Immature natural killer cell (primary cell): Measurements from ENCODE around the gene POU4F1. TPM values are rescaled to one million over a fixed set of nuclear protein-coding genes. Genes with fewer than 3 reads are reported as not detected.

Experiments
- DNase-seq, 3 donors: peaks; one replicate each; pipeline ENCODE4 v3.0.0; 2022; ENCODE audit warnings: mixed read lengths in 1 of 3
- H3K27ac Mint-ChIP-seq, 6 donors: one replicate each; pipeline ENCODE4 v1.8.0; 2020; ENCODE audit warnings: mixed read lengths in 6 of 6, mild to moderate bottlenecking in 5 of 6, inconsistent platforms in 4 of 6, moderate library complexity in 3 of 6
- H3K27me3 Mint-ChIP-seq, 3 donors: one replicate each; pipeline ENCODE4 v1.8.0; 2020 to 2021; ENCODE audit warnings: low read depth in 3 of 3, mild to moderate bottlenecking in 3 of 3, mixed read lengths in 3 of 3, moderate library complexity in 3 of 3, inconsistent platforms in 1 of 3
- H3K36me3 Mint-ChIP-seq, 3 donors: one replicate each; pipeline ENCODE4 v1.8.0; 2020; ENCODE audit warnings: mixed read lengths in 3 of 3, inconsistent platforms in 2 of 3, mild to moderate bottlenecking in 2 of 3
- H3K4me1 Mint-ChIP-seq, 2 donors: one replicate each; pipeline ENCODE4 v1.8.0; 2020; ENCODE audit warnings: inconsistent platforms in 2 of 2, mild to moderate bottlenecking in 2 of 2, mixed read lengths in 2 of 2, moderate library complexity in 1 of 2
- H3K4me3 Mint-ChIP-seq, 5 donors: one replicate each; pipeline ENCODE4 v1.8.0; 2020; ENCODE audit warnings: mild to moderate bottlenecking in 5 of 5, mixed read lengths in 5 of 5, inconsistent platforms in 3 of 5, moderate library complexity in 3 of 5
- H3K9me3 Mint-ChIP-seq, 6 donors: one replicate each; pipeline ENCODE4 v1.8.0; 2020; ENCODE audit warnings: mild to moderate bottlenecking in 6 of 6, mixed read lengths in 6 of 6, inconsistent platforms in 4 of 6, moderate library complexity in 3 of 6
- polyA plus RNA-seq, 3 donors: library from polyadenylated mRNA; unstranded; fragments of 300-500 nt; fragmentation: Illumina TruSeq; gene quantifications; one replicate each; pipeline ENCODE4 v1.2.3, GENCODE V29; 2021

The POU4F1 gene
- polyA plus RNA-seq, 3 donors from 2014 or later = not detected

- peaks cover 0 to 22% (median 11%) of the 10 kb centered on the region in 6 donors for H3K9me3 Mint-ChIP-seq
These were observed 9.5 kb downstream of the POU4F1 start for GRCh38 chr13:78593652-78594455.

GRCh38 chr13:78593129-78593528 lies 10.2 kb downstream of the POU4F1 start:
- H3K4me1 Mint-ChIP-seq = no peaks in the 10 kb centered on the region
- H3K36me3 Mint-ChIP-seq = no peaks in the 10 kb centered on the region
- H3K4me3 Mint-ChIP-seq = no peak overlapping the region
- no peak for DNase-seq
- H3K27ac Mint-ChIP-seq = no peak overlapping the region
- peaks cover 0 to 28% (median 12%) of the 10 kb centered on the region in 6 donors for H3K9me3 Mint-ChIP-seq
- peaks cover 32 to 48% (median 43%) of the 10 kb centered on the region in 3 donors for H3K27me3 Mint-ChIP-seq

More at GRCh38 chr13:78593652-78594455, 9.5 kb downstream of the POU4F1 start:
- DNase-seq = no peak
- H3K4me1 Mint-ChIP-seq = no peaks in the 10 kb centered on the region
- no peak overlapping the region for H3K4me3 Mint-ChIP-seq
- H3K27me3 Mint-ChIP-seq = peaks cover 33 to 51% (median 42%) of the 10 kb centered on the region in 3 donors
- no peaks in the 10 kb centered on the region for H3K36me3 Mint-ChIP-seq
- no peak overlapping the region for H3K27ac Mint-ChIP-seq

GRCh38 chr13:78592584-78592983 lies 10.8 kb downstream of the POU4F1 start:
- Mint-ChIP-seq H3K9me3 (peaks cover 1 to 33% (median 13%) of the 10 kb centered on the region in 6 donors), H3K36me3 (peaks cover 0 to 5% (median 0%) of the 10 kb centered on the region in 3 donors), H3K4me3 (no peak overlapping the region), H3K4me1 (no peaks in the 10 kb centered on the region), H3K27me3 (peaks cover 32 to 47% (median 40%) of the 10 kb centered on the region in 3 donors), H3K27ac (no peak overlapping the region)
- DNase-seq = no peak

- DNase-seq = no peak
- no peak overlapping the region for H3K27ac Mint-ChIP-seq
- no peak overlapping the region for H3K4me3 Mint-ChIP-seq
These were observed 14.1 kb downstream of the POU4F1 start for GRCh38 chr13:78589206-78589605.

GRCh38 chr13:78587395-78587794 lies 16.0 kb downstream of the POU4F1 start:
- Mint-ChIP-seq H3K4me1 (no peaks in the 10 kb centered on the region), H3K27me3 (peaks cover 15 to 29% (median 22%) of the 10 kb centered on the region in 3 donors), H3K9me3 (peaks cover 8 to 48% (median 15%) of the 10 kb centered on the region in 6 donors), H3K4me3 (no peak overlapping the region), H3K36me3 (peaks cover 0 to 11% (median 5%) of the 10 kb centered on the region in 3 donors), H3K27ac (no peak overlapping the region)
- no peak for DNase-seq

More at GRCh38 chr13:78589206-78589605, 14.1 kb downstream of the POU4F1 start:
- peaks cover 22 to 44% (median 29%) of the 10 kb centered on the region in 3 donors for H3K27me3 Mint-ChIP-seq
- H3K4me1 Mint-ChIP-seq = no peaks in the 10 kb centered on the region
- peaks cover 0 to 11% (median 5%) of the 10 kb centered on the region in 3 donors for H3K36me3 Mint-ChIP-seq
- H3K9me3 Mint-ChIP-seq = peaks cover 8 to 48% (median 16%) of the 10 kb centered on the region in 6 donors

GRCh38 chr13:78586706-78587105 lies 16.6 kb downstream of the POU4F1 start:
- Mint-ChIP-seq H3K27me3 (peaks cover 13 to 29% (median 19%) of the 10 kb centered on the region in 3 donors), H3K27ac (no peak overlapping the region), H3K4me3 (no peak overlapping the region), H3K4me1 (no peaks in the 10 kb centered on the region), H3K9me3 (peaks cover 8 to 48% (median 15%) of the 10 kb centered on the region in 6 donors), H3K36me3 (peaks cover 0 to 11% (median 5%) of the 10 kb centered on the region in 3 donors)
- DNase-seq = no peak

- no peak for DNase-seq
- Mint-ChIP-seq H3K9me3 (peaks cover 0 to 12% (median 0%) of the 10 kb centered on the region in 6 donors), H3K4me3 (no peak overlapping the region), H3K36me3 (no peaks in the 10 kb centered on the region), H3K4me1 (no peaks in the 10 kb centered on the region), H3K27me3 (peaks cover 2 to 8% (median 4%) of the 10 kb centered on the region in 3 donors), H3K27ac (no peak overlapping the region)
These were observed 27.1 kb downstream of the POU4F1 start for GRCh38 chr13:78576261-78576660.

- no peak overlapping the region for H3K4me3 Mint-ChIP-seq
- no peak for DNase-seq
- H3K9me3 Mint-ChIP-seq = peaks cover 0 to 12% (median 0%) of the 10 kb centered on the region in 6 donors
- no peaks in the 10 kb centered on the region for H3K36me3 Mint-ChIP-seq
- no peak overlapping the region for H3K27ac Mint-ChIP-seq
- H3K27me3 Mint-ChIP-seq = peaks cover 0 to 8% (median 4%) of the 10 kb centered on the region in 3 donors
- H3K4me1 Mint-ChIP-seq = no peaks in the 10 kb centered on the region
These were observed 30.9 kb downstream of the POU4F1 start for GRCh38 chr13:78572459-78572858.

GRCh38 chr13:78569029-78569428 lies 34.3 kb downstream of the POU4F1 start:
- Mint-ChIP-seq H3K4me1 (no peaks in the 10 kb centered on the region), H3K9me3 (no peaks in the 10 kb centered on the region), H3K4me3 (no peak overlapping the region)

GRCh38 chr13:78566631-78567030 lies 36.7 kb downstream of the POU4F1 start:
- H3K4me1 Mint-ChIP-seq = no peaks in the 10 kb centered on the region

More at GRCh38 chr13:78569029-78569428, 34.3 kb downstream of the POU4F1 start:
- Mint-ChIP-seq H3K36me3 (no peaks in the 10 kb centered on the region), H3K27ac (no peak overlapping the region), H3K27me3 (peaks cover 0 to 4% (median 2%) of the 10 kb centered on the region in 3 donors)
- no peak for DNase-seq

GRCh38 chr13:78562237-78562889 lies 41.0 kb downstream of the POU4F1 start:
- Mint-ChIP-seq H3K9me3 (no peaks in the 10 kb centered on the region), H3K36me3 (no peaks in the 10 kb centered on the region), H3K27me3 (peaks cover 0 to 1% (median 0%) of the 10 kb centered on the region in 3 donors), H3K4me1 (no peaks in the 10 kb centered on the region), H3K4me3 (no peak overlapping the region), H3K27ac (no peak overlapping the region)
- DNase-seq = no peak

More at GRCh38 chr13:78566631-78567030, 36.7 kb downstream of the POU4F1 start:
- H3K4me3 Mint-ChIP-seq = no peak overlapping the region
- H3K9me3 Mint-ChIP-seq = no peaks in the 10 kb centered on the region
- H3K36me3 Mint-ChIP-seq = no peaks in the 10 kb centered on the region
- H3K27me3 Mint-ChIP-seq = peaks cover 0 to 1% (median under 1%) of the 10 kb centered on the region in 3 donors
- no peak overlapping the region for H3K27ac Mint-ChIP-seq
- DNase-seq = no peak
